OCI-LY1 (cell line): ENCODE measurements around the gene XCR1.

ENCODE experiments used
- EZH2 ChIP-seq: fragments of 200-600 bp; sonication (generic), shearing (Covaris generic); IDR thresholded peaks from 2 replicates; pipeline ENCODE4 v1.8.0; 2017; ENCODE audit warnings: borderline replicate concordance, mixed run types, mild to moderate bottlenecking, antibody characterized with exemption, low read length, moderate library complexity, mixed read lengths
- TF ChIP-seq, protein P1 (sequence below): fragments of 200-600 bp; sonication (generic), shearing (Covaris generic); IDR thresholded peaks from 2 replicates; pipeline ENCODE4 v1.5.1; 2017; ENCODE audit warnings: mild to moderate bottlenecking, antibody characterized with exemption, low read length, moderate library complexity, mixed read lengths

GRCh38 chr3:45994419-45995235 is 32.7 kb downstream of the XCR1 start:
- TF ChIP-seq, protein P1, sequence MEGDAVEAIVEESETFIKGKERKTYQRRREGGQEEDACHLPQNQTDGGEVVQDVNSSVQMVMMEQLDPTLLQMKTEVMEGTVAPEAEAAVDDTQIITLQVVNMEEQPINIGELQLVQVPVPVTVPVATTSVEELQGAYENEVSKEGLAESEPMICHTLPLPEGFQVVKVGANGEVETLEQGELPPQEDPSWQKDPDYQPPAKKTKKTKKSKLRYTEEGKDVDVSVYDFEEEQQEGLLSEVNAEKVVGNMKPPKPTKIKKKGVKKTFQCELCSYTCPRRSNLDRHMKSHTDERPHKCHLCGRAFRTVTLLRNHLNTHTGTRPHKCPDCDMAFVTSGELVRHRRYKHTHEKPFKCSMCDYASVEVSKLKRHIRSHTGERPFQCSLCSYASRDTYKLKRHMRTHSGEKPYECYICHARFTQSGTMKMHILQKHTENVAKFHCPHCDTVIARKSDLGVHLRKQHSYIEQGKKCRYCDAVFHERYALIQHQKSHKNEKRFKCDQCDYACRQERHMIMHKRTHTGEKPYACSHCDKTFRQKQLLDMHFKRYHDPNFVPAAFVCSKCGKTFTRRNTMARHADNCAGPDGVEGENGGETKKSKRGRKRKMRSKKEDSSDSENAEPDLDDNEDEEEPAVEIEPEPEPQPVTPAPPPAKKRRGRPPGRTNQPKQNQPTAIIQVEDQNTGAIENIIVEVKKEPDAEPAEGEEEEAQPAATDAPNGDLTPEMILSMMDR = no peak
- no peak for TF ChIP-seq EZH2
